Stimulated activated CD4-positive, alpha-beta T cell treated with anti-CD3 and anti-CD28 coated beads, Interleukin-4, amount 100 ng/mL, for 48 hours (primary cell): ENCODE results near the gene SLC17A5.
A peak's percentile ranks its signal among the peaks of the same experiment; 100 is the strongest.
"Not testable (repeated sequence)": the region's sequence is repeated elsewhere in the genome, so short reads cannot be mapped to it uniquely, and the experiment has no call there.

ENCODE experiments used
- DNase-seq, 2 donors: peaks; one replicate each; pipeline ENCODE4 v3.0.0-alpha.2; 2020; ENCODE audit warnings: low read depth in 2 of 2

SLC17A5 gene, protein sequence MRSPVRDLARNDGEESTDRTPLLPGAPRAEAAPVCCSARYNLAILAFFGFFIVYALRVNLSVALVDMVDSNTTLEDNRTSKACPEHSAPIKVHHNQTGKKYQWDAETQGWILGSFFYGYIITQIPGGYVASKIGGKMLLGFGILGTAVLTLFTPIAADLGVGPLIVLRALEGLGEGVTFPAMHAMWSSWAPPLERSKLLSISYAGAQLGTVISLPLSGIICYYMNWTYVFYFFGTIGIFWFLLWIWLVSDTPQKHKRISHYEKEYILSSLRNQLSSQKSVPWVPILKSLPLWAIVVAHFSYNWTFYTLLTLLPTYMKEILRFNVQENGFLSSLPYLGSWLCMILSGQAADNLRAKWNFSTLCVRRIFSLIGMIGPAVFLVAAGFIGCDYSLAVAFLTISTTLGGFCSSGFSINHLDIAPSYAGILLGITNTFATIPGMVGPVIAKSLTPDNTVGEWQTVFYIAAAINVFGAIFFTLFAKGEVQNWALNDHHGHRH

DNA sequence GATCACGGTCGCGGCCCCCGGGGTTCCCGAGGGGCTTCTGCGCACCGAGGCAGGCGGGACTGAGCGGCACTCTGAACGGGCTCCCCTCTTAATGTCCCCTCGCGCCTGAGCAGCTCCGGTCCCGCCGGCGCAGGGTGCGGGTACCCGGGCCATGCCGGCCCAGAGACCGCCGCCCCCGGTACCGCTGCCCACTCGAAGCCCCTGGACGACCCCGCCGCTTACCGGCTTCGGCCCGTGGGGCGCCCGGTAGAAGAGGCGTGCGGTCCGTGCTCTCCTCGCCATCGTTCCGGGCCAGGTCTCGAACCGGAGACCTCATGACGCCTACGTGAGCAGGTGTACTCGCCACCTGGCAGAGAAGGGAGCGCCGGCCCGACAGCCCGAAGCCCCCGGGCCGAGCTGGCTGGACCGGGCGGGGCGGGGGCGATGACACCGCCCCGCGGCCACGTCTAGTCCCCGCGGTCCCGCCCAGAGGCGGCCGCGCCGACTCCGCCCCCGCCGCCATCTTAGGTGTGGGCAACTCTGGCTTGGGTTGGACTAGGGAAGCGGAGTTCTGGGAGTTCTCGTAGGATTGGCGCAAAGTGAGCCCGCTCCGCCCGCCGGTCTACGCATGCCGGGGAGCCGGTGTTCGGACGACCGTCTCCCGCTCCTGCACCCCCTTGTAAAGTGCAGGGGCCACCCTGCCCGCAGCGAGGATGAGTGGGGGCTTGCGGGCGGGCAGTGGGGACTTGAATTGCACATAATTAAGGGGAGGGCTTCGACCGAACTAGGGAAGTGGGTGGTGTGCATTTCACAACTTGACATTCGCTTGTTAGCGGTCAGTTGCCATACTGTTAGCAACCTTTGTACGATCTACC, at the start of gene SLC17A5:
TSS of gene SLC17A5 (minus strand) at position 422 of the 854 bp plus-strand sequence. CDS start at position 316, 106 bp downstream.
- DNase-seq: peak; percentile 84 to 88

DNA sequence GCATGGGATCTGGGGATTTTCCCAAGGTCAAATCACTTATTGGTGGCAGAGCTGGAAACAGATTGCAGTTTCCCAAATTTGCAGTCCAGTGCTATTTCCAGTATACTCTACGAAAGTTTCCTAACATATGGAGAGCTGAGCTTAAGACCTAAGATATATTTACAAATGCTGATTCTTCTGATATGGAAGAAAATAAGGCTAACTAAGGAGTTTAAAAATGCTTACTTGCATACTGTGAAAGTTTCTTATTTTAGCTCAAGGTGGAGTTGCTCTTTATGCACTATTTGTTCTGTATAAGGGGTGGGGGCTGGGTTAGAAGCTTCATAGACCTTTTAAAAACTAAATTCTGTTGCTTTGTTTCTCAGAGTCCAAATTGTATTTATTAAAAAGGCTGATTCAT, 49.7 kb upstream of the SLC17A5 start:
- DNase-seq: no peak

DNA sequence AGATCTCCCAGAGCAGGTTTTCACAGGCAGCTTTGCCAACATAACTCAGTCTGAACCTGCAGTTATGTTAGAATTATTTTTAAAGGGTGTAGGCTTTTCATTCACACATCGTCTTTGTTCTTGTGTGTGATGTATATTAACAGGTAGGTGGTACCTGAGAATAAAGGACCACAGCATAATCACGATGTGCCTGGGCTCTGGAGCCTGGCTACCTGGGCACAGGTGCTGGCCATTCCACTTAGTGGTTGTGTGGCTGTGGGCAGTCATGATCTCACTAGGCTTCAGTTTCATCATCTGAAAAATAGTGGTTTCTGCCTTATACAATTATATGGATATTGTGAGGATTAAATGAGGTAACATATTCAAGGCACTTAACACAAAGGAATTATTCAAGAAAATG, 48.7 kb upstream of the SLC17A5 start:
- DNase-seq: no peak

DNA sequence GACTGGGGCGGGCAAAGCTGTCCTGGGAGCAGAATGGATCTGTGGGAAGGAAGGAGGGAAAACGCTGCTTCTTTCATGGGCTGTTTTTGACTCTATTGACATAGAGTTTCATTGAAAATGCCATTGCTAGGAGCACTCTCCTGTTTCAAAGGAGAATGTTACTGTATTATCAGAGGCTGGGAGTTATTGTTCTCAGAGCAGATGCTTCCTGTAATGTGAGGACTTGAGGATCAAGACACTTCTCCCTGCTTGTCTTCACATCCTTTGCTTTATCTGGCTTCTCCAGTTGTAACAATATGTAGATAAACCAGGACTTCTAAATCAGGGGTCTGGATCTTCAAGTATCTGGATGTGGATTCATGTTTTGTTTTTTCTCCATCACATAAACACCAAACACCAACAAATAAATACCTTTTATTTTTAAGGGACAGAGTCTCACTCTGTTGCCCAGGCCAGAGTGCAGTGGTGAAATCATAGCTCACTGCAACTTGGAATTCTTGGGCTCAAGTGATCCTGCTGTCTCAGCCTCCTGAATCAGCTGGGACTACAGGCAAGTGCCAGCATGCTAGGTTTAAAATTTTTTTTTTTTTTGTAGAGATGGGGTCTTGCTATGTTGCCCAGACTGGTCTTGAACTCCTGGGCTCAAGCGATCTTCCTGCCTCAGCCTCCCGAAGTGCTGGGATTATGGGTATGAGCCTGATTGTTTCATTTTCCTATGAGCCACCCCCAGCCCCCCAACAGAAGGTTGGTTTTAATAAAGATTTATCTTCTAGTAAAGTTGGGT, 46.1 kb upstream of the SLC17A5 start:
- no peak for DNase-seq

DNA sequence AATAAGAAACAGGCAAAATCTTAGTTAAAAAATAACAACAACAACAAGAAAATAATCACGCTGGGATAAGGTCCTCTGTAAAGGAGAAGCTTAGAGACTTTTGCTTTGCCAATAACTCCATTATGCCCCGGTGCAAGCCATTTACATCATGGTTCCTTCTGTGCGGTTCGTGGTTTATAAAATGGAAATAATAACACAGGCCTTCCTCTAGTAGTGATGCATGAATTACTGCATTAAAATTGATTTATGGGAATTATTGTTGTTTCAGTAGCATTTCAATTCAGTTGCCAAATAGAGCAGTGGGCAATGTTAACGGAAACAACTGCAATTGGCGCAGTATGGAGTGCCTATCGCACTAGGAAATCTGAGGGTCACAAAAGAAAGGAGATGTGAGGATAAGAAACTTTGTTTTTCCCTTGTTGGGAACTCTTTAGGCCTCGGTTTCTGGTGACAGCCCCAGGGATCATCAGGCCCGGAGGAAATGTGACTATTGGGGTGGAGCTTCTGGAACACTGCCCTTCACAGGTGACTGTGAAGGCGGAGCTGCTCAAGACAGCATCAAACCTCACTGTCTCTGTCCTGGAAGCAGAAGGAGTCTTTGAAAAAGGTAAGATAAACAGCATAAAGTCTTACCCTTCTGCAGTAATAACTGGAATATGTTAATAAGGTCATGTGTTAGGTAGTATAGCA, 43.3 kb upstream of the SLC17A5 start:
- DNase-seq: no peak

DNA sequence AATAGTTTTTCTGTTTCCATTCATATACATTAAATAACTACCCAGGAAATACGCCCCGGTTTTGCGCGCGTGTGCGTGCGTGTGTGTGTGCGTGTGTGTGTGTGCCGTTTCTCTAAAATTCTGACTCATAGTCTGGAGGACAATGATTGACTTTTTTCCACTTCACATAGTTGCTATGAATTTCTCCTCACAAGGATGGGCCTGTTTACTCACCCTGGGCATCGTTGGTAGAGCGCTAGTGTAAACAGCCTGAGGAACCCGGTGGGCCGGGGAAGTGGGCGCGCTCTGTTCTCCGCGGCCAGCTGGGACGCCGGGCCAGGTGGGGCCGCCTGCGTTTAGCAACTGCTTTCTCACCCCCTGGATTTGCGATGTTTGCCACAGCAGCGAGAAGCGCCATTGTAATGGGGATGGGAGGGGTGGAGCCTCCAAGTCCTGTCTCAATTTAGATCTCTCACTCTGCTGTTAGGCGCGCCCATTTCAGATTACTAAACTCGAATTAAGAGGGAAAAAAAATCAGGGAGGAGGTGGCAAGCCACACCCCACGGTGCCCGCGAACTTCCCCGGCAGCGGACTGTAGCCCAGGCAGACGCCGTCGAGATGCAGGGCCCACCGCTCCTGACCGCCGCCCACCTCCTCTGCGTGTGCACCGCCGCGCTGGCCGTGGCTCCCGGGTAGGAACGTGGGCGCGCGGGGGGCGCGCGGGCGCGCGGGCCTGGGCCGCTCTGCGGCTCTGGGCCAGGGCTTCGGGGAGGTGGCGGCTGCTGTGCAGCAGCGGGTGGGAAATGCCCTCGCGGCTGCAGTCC, 42.0 kb upstream of the SLC17A5 start, which contains the start of gene CD109:
TSS of gene CD109 (plus strand) at position 585 of the 803 bp plus-strand sequence. CDS start at position 598, 13 bp downstream.
- DNase-seq: peak; percentile 53 to 65

DNA sequence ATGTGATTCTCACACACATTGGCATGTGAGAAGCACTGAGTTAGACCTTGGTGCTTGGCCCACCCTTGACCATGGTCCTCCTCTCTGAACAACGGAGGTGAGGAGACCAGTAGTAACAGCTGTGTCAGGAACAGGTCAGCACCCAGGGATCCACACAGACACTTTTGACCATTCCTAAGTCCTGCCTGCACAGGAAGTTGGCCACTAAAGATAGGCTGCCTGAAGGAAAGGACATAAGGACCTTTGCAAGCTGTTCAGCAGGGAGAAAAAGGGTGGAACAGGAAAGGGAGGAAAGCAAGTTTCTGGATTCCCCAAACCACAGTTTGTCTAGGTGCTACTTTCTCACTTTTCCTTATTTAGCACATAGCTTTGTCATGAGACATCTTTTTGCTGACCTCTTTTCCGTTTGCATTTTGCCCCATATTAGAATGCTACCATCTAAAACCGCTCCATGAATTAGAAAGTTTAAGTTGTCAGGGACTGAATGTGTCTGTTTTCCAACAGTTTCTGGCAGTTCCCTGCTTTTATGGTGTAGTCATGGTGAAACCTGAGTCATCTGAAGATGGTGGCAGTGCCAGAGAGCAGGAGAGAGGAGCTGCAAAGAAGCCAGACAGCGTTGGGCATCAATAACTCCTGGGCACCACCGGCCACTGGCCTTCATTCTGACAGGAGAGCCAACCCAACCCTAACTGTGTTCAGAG, 41.1 kb upstream of the SLC17A5 start:
- DNase-seq: no peak

DNA sequence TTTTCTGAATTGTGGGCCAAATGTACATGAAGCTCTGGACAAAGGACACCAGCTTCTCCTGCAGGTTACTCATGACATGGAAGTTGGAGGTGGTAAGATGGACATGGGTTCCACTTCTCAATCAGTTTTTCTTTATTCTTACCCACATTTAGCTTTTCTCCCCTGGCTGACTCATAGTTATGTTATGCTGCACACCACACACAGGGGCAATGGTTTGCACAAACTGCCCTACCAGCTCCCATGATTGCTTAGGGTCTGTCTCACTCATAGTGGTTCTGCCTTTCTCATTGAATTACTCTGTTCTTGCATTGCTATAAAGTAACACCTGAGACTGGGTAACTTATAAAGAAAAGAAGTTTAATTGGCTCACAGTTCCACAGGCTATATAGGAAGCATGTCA, 37.7 kb upstream of the SLC17A5 start:
- DNase-seq: no peak

DNA sequence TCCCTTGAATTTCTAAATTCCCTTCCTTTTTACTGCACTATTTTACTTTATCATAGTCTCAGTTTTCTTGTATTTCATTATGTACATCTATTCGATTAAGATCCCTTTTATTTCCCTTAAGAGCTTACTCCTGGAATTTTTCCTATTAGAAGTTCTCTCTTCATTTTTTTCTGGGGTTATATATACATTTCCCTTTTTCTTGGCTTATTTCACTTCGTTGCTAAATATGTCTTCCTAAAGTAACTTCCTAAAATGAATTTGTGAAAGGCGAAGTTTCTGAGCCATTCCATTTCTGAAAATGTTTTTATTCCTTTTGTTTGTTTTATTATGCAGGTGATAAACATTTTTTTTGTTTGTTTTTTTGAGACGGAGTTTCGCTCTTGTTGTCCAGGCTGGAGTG, 36.3 kb upstream of the SLC17A5 start:
- DNase-seq: no peak

DNA sequence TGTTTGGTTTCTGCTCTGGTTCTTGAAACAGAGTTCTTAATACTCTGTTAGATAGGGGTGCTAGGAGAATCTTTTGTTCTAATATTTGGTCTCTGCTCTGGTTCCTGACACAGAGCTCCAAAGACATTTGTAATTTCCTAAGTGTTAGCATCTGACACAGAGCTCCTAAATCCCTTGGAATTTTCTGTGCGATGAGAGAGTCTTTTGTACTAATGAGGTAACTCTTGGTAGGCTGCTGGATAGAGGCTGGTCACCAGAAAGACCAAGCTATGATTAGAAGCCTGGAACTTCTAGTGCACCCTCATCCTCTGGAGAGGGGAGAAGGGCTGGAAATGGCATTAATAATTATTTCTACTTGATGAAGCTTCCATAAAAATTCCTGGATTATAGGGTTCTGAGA, 34.6 kb upstream of the SLC17A5 start:
- DNase-seq: no peak

DNA sequence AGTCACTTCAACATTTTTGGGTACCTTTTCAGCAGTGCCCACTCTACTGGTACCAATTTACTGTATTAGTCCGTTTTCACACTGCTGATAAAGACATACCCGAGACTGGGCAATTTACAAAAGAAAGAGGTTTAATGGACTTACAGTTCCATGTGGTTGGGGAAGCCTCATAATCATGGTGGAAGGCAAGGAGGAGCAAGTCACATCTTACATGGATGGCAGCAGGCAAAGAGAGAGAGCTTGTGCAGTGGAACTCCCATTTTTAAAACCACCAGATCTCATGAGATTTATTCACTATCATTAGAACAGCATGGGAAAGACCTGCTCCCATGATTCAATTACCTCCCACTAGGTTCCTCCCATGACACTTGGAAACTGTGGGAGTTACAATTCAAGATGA, 29.8 kb upstream of the SLC17A5 start:
- DNase-seq: not testable (repeated sequence)

DNA sequence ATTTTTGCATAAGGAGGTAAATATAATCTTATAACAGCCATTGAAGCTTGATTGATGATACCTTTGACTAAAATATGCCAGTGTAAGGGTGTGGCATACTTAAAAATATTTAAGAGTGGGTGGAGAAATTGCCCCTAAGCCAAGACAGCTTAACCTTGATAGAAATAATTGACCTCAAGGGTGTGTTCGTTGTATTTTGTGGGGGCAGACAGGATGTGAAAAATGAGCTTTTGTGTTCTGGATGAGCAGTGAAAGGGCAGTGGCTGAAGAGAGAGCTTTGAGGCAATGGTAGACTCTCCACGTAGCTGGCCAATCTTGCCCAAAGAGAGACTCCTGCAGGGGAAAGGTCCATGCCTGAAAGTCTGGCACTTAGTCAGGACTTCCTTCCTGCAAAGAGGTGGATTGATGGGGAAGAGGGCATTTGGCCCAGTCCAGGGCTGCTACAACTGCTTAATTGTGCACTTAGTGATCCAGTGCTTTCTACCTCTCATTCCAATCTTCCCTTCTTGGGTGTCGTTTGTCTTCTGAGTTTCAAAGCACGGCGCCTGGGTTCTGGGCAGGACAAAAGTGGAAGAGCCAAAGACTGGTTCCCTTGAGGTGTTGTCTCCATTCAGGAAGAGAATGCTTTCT, 26.6 kb upstream of the SLC17A5 start:
- DNase-seq: no peak

DNA sequence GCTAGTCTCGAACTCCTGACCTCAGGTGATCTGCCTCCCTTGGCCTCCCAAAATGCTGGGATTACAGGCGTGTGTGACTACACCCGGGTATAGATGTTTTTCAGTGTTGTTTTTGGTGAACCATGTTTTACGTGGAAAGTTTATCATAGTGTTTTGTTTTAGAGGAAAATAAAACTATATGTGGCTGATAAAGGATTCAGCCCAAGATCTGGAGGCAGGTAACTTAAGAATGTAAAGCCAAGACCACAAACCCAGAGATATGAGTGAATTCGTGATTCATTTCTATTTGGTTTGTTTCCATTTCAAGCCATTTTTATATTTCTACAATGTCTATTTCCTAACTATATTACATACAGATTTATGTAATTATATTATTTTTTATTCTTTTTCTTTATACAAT, 26.1 kb upstream of the SLC17A5 start:
- not testable (repeated sequence) for DNase-seq

DNA sequence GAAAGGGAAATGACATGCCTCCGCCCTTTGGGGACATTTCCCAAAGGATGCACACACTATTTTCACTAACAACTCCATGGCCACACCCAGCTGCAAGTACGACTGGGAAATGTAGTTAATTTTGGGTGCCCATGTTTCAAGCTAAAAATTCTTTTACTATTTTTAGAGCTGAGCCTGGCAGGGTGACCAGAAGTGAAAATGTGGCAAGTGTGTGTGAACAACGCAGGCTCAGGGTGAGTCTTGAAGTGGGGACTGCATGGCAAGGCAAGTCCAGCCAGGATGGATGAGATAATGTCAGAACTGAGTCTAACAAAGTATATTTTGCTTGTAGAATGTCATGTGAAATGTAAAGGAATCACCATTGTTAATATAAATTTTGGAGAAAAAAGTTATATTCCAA, 25.2 kb upstream of the SLC17A5 start:
- DNase-seq: no peak

DNA sequence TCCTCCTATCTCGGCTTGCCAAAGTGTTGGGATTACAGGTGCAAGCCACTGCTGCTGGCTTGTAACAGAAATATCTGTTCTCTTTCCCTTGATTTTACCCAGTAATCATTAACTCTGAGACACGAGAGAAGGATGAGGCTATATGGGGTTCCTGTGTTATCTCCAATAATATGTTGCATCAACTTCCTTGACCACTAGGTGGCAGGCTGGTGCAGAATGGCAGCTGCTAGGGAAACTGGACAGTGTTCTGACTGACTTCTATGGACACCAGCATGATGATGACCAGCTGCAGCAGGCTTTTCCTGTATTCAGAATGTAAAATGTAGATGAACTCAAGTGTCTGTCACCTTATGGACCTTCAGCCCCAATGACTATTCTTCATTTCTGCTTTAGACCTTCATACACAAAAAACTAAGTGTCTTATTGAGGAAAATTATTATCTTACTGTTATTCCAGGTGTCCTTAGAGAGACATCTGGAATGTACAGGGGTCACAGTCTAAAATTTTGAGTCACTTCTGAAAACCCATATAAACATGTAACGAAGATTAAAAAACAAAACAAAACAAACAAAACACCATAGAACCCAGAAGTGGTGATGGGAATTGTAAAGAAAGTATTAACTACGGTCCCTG, 21.8 kb upstream of the SLC17A5 start:
- DNase-seq: peak; percentile 65 to 69

DNA sequence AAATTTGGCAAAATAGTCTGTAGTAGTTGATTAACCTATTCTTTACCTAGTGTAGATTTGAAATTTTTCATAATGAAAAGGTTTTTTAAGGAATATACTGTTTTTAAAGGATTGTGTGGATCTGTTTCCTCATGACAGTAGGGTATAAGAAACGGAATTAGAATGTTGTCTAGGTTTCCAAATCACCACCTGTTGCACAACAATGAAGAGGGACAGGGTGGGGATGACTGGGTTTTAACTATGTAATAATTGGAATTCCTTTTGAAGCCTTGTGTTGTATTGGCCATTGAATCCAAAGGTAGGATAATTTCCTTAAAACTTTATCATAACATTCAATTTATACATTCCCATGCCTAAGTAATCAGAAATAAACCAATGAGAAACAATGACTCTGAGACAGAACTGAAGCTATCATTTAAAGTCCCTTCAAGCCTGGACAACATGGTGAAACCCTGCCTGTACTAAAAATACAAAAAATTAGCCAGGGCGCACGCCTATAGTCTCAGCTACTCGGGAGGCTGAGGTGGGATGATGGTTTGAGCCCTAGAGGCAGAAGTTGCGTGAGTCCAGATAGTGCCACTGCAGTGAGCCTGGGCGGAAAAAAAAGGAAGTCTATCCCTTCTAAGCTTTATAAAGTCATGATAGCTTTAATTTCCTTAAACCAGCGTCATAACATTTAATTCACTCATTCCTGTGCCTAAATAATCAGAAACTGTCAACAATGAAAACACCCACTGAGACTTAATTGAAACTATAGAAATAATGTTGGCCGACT, 18.3 kb upstream of the SLC17A5 start:
- no peak for DNase-seq

DNA sequence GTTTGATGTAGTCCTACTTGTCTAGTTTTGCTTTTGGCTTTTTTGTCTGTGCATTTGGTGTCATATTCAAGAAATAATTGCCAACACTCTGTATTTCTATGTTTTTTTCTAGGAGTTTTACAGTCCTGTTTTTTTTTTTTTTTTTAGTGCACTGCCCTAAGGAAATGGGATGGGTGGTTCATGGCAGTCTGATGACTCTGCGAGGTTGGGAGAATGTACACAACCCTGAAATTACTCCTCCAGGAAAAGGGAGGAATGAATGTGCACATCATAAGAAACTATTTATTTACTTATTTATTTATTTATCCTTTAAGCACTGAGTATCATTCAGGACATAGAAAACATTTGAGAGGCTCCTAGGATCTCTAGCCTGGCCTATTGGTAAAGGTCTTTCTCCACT, 15.2 kb upstream of the SLC17A5 start:
- DNase-seq: no peak

DNA sequence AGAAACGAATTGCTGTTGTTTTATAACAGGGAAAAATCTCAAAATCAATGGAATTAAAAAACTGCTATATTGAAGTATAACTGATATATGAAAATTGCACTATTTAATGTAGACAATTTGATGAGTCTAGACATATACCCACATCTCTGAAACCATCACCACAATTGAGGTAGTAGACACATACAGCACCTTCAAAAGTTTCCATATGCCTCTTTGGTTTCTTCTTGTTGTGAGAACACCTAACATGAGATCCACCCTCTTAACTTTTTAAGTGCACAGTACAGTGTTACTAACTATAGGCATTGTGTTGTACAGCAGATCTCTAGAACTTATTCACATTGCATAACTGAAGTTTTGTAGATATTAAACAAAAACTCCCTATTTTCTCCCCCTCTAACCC, 14.0 kb upstream of the SLC17A5 start:
- no peak for DNase-seq
